ENCODE results near the gene RNASE1.

RNASE1 gene

DNA sequence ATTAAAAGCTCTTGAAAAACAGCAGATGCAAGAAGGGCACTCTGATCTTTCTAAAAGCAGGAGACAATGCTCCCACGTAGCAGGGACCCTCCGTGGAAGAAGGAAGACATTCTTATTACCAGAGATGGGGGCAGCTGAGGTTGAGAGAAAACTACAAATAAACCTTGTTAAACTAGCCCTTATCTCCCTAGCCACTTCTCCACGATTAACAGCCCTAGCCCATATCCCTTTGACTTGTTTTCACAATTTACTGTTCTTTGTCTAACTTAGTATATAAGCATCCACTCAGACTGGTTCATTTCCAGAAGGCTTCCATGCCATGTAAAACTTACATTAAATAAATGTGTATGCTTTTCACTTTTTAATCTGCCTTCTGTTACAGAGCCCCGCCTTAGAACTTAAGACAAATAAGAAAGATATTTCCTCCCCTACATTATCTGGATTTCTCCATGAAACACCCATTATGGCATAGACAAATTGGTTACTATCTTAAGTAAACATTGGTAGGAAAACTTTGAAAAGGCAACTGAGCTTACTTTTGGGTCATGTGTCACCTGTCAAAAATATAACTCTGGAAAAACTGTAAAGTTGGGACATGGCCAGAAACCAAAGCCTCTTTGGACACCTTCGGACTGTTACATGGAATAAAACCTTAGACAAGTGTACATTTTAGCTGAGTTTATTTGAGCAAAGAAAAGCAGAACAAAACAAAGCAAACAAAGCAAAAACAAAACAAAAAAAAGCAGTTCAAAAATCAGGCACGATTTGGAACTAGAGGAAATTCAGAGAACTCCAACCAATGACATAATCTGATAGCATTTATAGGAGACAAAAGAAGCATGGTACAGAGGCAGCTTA is 4.9 kb upstream of the RNASE1 start:
- DNase-seq (ENCODE audit: low read depth): no peak

DNA sequence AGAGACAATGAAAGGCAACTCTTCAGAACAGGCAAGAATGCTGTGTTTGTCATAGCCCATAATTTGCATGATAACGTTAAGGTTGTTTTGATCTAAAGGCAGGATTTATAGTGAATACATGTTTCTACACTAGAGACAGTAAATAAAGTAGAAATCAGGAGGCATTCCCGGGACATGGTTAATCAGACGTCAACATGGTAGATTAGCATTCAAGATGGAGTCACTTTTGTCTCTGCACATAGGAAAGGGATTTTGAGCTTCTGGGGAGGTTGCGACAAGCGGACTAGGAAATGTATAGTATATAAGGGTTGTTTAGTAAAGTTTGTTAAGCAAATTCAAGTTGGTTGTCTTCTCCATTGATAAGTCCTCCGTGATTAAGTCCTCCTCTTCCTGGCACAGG is 2.8 kb upstream of the RNASE1 start:
- no peak for DNase-seq (ENCODE audit: low read depth)

DNA sequence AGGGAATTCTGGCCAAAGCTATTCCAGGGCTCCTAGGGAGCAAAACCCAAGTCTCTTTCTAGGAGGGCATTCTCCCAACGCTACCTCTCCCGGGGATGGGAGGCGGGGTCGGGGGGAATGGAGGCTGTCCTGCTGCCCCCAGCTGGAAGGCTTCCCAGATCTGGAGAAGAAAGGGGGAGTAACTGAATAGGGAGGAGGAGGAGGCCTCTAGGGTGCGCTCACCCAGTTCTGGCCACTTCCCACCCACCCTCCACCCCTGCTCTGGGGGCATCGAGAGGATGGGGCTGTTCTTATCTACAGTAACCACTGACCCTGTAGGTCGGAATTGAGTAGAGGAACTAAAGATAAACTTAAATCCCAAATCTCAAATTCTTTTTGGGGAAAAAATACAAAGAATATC is 579 bp upstream of the RNASE1 start:
- no peak for DNase-seq (ENCODE audit: low read depth)

DNA sequence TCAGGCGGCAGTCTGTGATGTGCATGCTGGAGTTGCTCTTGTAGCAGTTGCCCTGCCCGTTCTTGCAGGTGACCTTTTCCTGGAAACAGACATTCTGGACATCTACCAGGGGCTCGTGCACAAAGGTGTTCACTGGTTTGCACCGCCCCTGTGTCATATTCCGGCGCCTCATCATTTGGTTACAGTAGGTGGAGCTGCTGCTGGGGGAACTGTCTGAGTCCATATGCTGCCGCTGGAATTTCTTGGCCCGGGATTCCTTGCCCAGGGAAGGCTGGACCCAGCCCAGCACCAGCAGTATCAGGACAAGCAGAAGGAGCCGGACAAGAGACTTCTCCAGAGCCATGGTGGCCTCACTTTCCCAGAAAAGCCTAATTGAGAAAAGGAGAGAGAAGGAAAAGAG is 918 bp downstream of the RNASE1 start:
- DNase-seq (ENCODE audit: low read depth): no peak

DNA sequence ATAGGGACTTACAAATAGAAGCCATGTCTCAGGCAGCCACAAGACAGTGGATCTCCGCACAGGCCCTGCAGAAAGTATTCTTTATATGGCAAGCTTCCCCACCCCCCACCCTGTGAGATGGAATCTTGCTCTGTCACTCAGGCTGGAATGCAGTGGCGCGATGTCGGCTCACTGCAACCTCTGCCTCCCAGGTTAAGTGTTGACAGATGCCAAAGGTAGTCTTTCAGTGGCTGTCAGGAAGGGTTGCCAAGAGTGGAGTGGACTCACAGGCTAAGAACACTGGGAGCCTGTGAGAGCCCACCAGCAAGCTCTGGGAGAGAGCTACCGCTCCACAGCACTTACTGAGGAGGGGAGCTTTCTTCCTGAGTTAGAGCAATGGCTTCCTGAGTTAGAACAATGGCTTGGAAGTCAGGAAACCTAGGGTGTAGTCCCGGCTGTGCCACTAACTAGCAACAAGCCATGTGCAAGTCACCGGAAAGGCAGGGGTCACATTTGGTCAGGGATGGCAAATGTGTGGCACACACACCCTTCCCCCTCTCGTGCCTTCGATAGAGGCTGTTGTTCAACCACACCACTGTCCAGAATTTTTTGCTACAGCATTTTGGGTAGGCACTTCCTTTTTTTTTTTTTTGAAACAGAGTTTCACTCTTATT is 2.6 kb downstream of the RNASE1 start:
- peak; percentile 85 for DNase-seq (ENCODE audit: low read depth)

DNA sequence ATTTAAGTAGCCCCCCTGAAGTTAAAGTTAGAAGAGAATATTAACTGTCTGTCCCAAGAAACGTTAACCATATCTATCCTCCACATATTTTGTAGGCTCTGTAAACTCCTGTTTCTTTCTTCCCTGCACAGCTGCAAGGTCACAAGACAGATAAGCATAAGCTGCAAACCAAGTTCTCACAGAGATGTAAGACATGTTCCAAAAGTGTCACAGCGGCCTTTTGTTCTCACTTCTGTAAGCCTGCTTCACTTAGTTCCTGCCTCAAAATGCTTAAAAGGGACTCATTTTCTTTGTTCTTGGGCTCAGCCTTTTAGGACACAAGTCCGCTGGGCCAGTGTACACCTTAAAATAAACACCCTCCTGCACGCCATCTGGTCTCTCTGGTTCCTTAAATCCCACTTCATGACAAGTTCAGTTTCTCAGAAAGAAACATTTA is 3.2 kb downstream of the RNASE1 start:
- DNase-seq (ENCODE audit: low read depth): no peak

DNA sequence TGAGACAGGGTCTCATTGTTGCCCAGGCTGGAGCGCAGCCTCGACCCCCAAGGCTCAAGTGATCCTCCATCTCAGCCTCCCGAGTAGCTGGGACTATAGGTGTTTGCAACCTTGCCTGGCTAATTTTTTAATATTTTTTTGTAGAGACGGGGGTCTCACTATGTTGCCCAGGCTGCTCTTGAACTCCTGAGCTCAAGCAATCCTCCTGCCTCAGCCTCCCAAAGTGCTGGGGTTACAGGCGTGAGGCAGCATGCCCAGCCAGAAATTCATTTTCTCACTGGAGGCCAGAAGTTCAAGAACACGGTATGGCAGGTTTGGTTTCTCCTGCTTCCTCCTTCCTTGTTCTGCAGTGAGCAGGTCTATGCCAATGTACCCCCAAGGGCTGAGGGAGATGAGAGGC is 3.7 kb downstream of the RNASE1 start:
- DNase-seq (ENCODE audit: low read depth): no peak

DNA sequence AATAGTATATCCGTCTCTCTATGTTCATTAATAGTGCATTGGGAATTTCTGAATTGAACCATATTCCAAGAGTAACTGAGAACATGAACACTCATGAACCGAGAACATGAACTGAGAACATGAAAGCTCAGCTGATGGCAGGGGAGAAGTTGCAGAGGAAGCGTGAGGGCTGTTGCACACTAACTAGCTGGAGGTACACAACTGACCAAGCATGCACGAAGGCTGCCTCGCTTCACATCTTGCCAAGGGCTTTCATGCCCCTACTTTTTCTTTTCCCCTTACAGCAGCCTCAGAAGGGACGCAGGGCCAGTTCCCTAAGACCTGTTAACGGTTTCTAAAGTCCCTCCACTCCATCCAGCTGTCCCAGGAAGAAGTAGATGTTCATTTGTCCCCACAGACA is 4.3 kb downstream of the RNASE1 start:
- DNase-seq (ENCODE audit: low read depth): no peak

DNA sequence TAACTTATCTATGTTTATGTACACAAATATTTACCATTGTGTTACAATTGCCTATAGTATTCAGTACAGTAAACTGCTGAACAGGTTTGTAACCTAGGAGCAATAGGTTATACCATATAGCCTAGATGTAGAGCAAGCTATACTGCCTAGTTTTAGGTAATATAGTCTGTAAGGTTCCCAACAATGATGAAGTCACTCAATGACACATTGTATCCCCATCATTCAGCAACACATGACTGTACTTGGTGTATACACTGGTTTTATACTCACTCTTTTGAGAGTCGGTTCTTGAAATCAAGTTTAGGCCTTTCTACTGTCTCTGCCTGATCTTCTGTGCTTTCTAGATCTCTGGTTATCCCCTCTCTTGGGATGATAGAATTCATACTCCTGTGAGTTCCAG is 5.5 kb downstream of the RNASE1 start:
- DNase-seq (ENCODE audit: low read depth): no peak

DNA sequence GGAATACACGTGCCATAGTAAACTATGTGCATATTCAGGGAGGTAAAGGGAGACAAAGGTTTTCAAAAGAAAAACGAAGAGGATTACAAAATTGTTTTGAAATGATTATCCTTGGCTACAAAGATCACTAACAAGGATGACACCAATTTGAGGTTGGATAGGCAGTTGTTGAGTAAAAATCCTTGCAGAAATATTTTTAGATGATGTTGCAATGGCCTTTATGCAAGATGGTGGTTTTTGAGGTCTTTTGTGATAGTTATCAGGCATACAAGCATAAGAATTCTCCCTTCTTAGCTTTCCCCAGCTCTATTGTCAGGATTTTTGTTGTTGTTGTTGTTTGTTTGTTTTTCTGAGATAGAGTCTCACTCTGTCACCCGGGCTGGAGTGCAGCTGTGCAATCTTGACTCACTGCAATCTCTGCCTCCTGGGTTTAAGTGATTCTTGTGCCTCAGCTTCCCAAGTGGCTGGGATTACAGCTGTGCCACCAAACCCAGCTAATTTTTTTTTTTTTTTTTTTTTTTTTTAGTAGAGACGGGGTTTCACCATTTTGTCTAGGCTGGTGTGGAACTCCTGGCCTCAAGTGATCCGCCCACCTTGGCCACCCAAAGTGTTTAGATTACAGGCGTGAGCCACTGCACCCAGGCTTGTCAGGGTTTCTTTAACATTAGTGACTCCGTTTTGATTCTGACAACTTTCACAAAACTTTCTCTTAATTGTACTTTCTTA is 7.8 kb downstream of the RNASE1 start:
- DNase-seq (ENCODE audit: low read depth): no peak

DNA sequence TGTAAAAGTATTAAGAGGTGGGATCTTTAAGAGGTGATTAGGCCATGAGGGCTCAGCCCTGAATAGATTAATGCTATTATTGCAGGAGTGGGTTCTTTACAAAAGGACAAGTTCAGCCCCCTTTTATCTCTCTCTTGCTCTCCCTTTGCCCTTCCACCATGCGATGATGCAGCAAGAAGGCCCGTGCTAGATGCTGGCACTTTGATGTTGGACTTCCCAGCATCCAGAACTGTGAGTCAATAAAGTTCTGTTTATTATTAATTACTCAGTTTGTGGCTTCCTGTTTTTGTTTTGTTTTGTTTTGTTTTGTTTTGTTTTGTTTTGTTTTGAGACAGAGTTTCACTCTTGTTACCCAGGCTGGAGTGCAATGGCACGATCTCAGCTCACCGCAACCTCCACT is 10.1 kb downstream of the RNASE1 start:
- no peak for DNase-seq (ENCODE audit: low read depth)

DNA sequence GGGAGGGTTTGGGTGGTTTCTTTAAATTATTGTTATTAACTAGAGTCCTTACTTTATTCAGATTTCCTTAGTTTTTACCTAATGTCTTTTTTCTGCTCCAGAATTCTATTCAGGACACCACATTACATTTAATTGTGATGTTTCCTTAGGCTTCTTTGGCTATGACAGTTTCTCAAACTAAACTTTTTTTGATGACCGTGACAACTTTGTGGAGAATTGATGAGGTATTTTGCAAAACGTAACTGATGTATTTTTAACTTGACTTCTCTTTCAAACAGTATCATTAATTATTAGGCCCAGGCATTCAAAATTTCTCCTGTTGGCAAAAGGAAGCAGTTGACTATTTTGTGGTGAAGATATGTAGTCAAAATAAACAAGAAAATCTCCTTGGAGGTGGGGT is 11.0 kb downstream of the RNASE1 start:
- DNase-seq (ENCODE audit: low read depth): no peak

DNA sequence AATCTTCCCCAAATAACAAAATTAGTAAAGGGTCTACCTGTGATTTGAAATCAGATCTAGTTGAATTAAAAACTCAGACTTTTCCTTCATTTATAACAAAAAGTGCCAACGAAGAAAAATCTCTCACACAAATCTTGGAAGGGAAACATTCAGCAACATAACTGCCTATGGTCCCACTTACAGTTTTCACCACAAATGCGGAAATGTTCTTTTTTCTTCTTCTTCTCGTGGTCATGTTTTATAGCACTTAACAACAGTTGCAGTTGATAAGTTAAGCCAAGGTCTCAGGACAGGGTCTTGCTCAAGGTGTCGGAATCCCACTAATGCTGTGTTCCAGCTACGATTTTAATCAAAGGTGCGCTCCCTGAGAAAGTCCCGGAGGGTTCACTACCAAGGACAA is 11.5 kb downstream of the RNASE1 start:
- DNase-seq (ENCODE audit: low read depth): no peak

DNA sequence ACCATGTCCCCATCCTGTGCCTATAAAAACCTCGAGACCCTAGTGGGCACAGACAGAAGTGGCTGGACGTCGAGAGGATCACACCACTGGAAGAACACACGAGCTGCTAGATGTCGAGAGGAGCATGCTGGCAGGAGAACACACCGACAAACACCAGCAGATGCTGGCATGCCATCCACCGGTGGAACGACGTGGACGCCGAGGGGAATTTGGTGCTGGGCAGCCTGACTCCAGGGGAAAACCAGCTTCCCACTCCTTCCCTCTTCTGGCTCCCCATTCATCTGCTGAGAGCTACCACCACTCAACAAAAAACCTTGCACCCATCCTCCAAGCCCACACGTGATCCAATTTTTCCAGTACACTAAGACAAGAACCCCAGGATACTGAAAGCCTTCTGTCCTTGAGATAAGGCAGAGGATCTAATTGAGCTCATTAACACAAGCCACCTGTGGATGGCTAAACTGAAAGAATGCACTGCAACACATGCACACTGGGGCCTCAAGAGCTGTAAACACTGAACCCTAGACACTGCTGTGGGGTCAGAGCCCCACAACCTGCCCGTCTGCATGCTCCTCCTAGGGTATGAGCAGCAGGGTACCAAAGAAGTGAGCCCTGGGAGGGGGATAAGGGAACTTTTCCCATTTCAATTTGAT is 12.1 kb downstream of the RNASE1 start:
- DNase-seq (ENCODE audit: low read depth): no peak

DNA sequence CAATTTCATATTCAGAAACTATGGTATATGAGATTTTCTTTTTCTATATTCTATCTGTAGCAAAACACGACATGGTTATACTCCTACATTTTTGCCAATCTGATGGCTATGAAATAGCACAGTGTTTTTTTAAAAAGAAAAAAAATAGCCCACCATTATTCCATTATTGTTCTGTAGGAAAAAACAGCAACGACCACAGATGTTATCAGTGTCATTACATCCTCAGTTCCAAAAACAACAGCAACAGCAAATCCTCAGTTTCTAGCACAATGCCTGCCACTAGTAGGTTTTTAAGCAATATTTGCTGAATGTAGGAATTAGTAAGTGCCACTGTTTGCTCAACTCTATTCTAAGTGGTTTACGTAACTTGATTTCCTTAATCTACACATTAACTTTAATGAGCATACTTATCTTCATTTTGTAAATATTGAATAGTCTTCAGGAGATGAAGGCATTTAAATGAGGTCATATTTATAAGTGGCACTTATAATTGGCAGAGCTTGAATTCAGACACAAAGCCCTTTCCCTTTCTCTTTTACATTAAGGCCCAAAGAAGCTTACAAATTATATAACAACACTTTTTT is 13.3 kb downstream of the RNASE1 start:
- DNase-seq (ENCODE audit: low read depth): no peak

DNA sequence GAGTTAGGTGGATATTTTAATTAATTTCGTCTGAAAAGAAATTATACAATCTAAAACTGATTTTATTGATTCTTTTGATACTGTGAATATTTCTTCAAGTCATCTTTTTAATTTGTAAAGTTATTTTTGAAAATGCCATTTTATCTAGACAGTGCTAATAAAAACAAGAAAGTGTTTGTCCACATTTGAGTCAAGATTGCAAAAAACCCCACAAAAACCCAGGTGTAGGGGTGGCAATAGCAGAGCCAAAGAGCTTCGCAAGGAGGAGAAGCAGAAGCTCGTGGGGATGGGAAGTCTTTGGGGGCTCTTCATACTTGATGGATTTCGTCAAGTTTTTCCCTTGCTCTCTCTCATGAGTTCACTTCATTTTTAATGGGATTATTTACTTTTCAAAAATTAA is 15.6 kb downstream of the RNASE1 start:
- DNase-seq (ENCODE audit: low read depth): no peak

DNA sequence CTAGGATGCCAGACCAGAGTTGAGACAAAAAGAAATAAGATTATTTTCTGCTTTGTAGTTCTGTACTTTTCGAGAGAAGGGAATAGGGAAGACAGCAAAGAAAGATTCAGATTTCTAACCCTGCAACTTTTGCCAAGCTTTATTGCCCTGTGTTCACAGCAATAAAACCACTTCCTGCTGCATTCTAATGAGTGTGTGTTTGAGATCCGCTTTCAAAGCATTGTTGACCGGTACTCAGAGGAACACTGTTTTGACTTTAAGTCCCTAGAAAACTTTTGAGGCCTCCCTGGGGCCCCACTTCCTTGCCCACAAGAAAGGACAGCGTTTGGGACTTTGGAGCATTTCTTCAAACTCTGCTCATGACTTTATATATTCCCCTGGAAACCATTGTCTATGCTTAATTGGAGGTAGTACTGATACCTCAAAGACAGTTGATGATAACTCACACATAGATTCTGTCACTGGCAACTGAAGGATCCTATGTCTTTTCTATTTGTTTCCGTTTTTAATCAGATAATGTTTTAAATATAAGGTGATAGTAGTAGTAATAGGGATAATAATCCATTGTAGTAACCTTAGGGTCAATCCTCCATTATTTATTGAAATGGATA is 20.3 kb downstream of the RNASE1 start:
- DNase-seq (ENCODE audit: low read depth): no peak

DNA sequence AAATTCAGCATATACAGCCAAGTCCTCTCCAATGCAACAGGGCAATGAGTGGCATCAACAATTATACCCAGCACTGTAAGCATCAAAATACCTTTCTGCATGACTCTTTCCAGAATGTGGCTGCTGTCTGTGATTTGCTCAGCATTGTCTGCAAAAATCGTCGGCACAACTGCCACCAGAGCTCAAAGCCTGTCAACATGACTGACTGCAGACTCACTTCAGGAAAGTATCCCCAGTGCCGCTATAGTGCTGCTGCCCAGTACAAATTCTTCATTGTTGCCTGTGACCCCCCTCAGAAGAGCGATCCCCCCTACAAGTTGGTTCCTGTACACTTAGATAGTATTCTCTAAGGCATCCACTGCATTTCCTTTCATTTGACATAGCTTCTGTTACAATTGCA is 20.8 kb downstream of the RNASE1 start:
- no peak for DNase-seq (ENCODE audit: low read depth)

DNA sequence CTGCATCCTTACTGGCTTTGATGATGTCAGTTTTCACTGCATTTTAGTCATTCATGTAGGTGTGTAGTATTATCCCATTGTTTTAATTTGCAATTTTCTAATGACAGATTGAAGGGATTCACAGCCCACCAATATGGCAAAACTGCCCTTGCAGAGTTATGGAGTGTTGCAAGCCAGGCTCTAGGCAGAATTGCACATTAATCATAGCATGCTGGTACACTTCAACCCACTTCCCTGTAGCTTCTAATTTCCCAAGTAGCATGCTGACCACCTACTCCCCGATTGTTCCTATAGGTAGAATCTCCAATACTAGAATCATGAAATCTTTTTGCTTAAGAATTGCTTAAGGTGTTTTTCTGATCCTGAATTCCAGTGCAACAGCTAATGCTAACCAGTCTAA is 26.7 kb downstream of the RNASE1 start:
- no peak for DNase-seq (ENCODE audit: low read depth)

DNA sequence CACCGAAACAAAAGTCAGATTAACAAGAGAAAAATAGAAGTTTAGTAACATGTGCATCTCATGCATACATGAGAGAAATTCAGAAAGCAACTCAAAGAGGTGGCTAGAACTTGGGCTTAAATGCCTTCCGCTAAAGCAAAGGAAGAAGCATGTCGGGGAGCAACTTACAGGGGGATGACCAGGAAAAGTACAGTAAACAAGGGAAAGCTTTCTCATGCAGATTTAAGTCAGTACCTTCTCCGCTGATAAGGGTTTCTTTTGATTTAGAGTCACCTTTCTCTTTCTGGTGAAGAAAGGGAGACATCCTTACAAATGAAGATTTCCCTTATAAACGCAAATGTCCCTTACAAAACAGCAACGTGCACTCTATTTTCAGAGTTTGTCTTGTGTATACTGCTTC is 27.6 kb downstream of the RNASE1 start:
- no peak for DNase-seq (ENCODE audit: low read depth)

DNA sequence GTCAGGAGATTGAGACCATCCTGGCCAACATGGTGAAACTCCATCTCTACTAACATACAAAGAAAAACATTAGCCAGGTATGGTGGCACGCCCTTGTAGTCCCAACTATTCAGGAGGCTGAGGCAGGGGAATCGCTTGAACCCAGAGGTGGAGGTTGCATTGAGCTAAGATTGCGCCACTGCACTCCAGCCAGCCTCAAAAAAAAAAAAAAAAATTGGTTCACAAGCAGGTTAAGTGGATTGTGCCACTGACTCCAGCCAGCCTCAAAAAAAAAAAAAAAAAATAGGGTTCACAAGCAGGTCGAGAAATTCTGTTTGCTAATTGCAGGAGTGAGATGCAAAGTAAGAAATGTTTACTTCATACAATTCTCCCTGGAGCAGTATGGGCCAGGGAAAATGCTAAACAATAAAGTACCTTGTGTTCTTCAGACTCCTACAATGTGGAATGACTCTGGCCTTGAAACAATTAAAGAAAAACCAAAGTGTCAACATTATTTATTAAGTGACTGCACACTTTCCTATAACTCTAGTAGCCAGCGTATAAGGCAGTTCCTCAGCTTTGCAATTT is 28.3 kb downstream of the RNASE1 start:
- no peak for DNase-seq (ENCODE audit: low read depth)
